HepG2 (cell line): ENCODE measurements around the gene ATG9A. TPM values are rescaled to one million over a fixed set of nuclear protein-coding genes. Genes with fewer than 3 reads are reported as not detected.

Source experiments
- ATAC-seq: fragments of 200-7000 bp; cut with Tn5 transposase; 3 replicates; pipeline ENCODE4 v1.9.1; 2020; ENCODE audit warnings: mild to moderate bottlenecking, moderate library complexity
- BruUV-seq: library from RNA; stranded (reverse); fragments of 400-500 nt; replicated peaks from 2 replicates; lab custom pipeline; 2021; lab: Mats Ljungman, UMichigan
- CTCF ChIA-PET: fragments of 300-600 bp; formaldehyde crosslinking; extraction: SDS; loops from one replicate; lab custom pipeline; 2021; ENCODE audit warnings: low total read pairs, inconsistent platforms, low intra/inter-chr PET ratio; lab: Yijun Ruan, JAX
- POLR2A ChIA-PET: fragments of 350-600 bp; sonication (Branson Sonifier 250); formaldehyde crosslinking; loops from one replicate; lab custom pipeline; 2020; ENCODE audit warnings: antibody characterized with exemption, inconsistent platforms; lab: Yijun Ruan, JAX
- DNase-seq: peaks from one replicate; pipeline ENCODE4 v3.0.0-alpha.2; 2015; ENCODE audit warnings: low spot score
- FAIRE-seq: peaks from 3 replicates; lab custom pipeline; 2011; peaks lifted over from hg19 to GRCh38; lab: Jason Lieb, UNC
- H2AFZ ChIP-seq: one replicate; pipeline ENCODE4 v1.6.1; 2011; ENCODE audit warnings: low read length, inconsistent platforms
- H3K27ac ChIP-seq: fragments of 300-600 bp; 3 replicates; pipeline ENCODE4 v1.8.0; 2011; ENCODE audit warnings: mixed run types, mild to moderate bottlenecking, mixed read lengths, low read length, inconsistent platforms; ENCODE audit not compliant: insufficient read depth; ENCODE audit errors: extremely low read length
- H3K27me3 ChIP-seq, 2 experiments: fragments of 200-600 bp in 1 of 2; 2 replicates in 1 of 2; 3 replicates in 1 of 2; pipeline versions ENCODE4 v1.6.0 to v1.8.0; 2011; ENCODE audit warnings: low read length in 2 of 2, mild to moderate bottlenecking in 2 of 2, moderate library complexity in 2 of 2, inconsistent platforms in 1 of 2; ENCODE audit not compliant: insufficient read depth in 2 of 2, control insufficient read depth in 1 of 2
- H3K36me3 ChIP-seq, 2 experiments: fragments of 200-600 bp in 1 of 2; replicated peaks in 1 of 2; 2 replicates in 1 of 2; 3 replicates in 1 of 2; pipeline versions ENCODE4 v1.5.1 to v1.8.0; 2011; ENCODE audit warnings: low read length in 2 of 2, inconsistent platforms in 1 of 2; ENCODE audit not compliant: insufficient read depth in 2 of 2, control insufficient read depth in 1 of 2
- H3K4me1 ChIP-seq: 2 replicates; pipeline ENCODE4 v1.5.1; 2012; ENCODE audit warnings: low read length, inconsistent platforms; ENCODE audit not compliant: insufficient read depth
- H3K4me2 ChIP-seq: 2 replicates; pipeline ENCODE4 v1.6.0; 2011; ENCODE audit warnings: low read depth, low read length, inconsistent platforms
- H3K4me3 ChIP-seq, 3 experiments: fragments of 200-600 bp in 1 of 3; sonication (generic), shearing (Covaris generic) in 1 of 3; replicated peaks in 1 of 3; 2 replicates each; pipeline ENCODE4 v1.5.1; 2011 to 2016; ENCODE audit warnings: low read length in 3 of 3, inconsistent platforms in 2 of 3, low read depth in 2 of 3, mild to moderate bottlenecking in 2 of 3, control low read depth in 1 of 3, mixed read lengths in 1 of 3; ENCODE audit not compliant: insufficient read depth in 1 of 3
- H3K79me2 ChIP-seq: one replicate; pipeline ENCODE4 v1.6.1; 2011; ENCODE audit warnings: low read length, inconsistent platforms; ENCODE audit not compliant: insufficient read depth
- H3K9ac ChIP-seq: 2 replicates; pipeline ENCODE4 v1.6.0; 2011; ENCODE audit warnings: mild to moderate bottlenecking, low read depth, low read length, inconsistent platforms; ENCODE audit not compliant: insufficient read depth
- H3K9me3 ChIP-seq: 2 replicates; pipeline ENCODE4 v1.5.1; 2012; ENCODE audit warnings: mild to moderate bottlenecking, low read length
- H4K20me1 ChIP-seq: 2 replicates; pipeline ENCODE4 v1.6.0; 2011; ENCODE audit warnings: inconsistent platforms, mild to moderate bottlenecking, low read length, moderate library complexity; ENCODE audit not compliant: insufficient read depth
- ATF5 ChIP-seq: sonication (generic); formaldehyde crosslinking; IDR thresholded peaks from 2 replicates; pipeline ENCODE4 v1.4.0; 2020; ENCODE audit warnings: mild to moderate bottlenecking, low read depth, missing genetic modification reagents
- EP300 ChIP-seq, 3 experiments: sonication (generic) in 1 of 3; formaldehyde crosslinking in 1 of 3; IDR thresholded peaks; 2 replicates each; pipeline versions ENCODE4 v1.5.1 to v1.6.1; 2011 to 2020; ENCODE audit warnings: low read depth in 2 of 3, low read length in 2 of 3, borderline replicate concordance in 1 of 3, improper control_type of control experiment in 1 of 3, mild to moderate bottlenecking in 1 of 3, missing genetic modification reagents in 1 of 3, moderate library complexity in 1 of 3
- NCOA5 ChIP-seq: sonication (generic); formaldehyde crosslinking; IDR thresholded peaks from 2 replicates; pipeline ENCODE4 v1.4.0; 2020; ENCODE audit warnings: missing genetic modification reagents
- PHF5A ChIP-seq: IDR thresholded peaks from one replicate; pipeline ENCODE4 v1.6.1; 2018; ENCODE audit warnings: low read depth, missing genetic modification reagents; ENCODE audit not compliant: unreplicated experiment
- REL ChIP-seq: sonication (generic); formaldehyde crosslinking; conservative IDR thresholded peaks from 2 replicates; pipeline ENCODE4 v1.8.0; 2022; ENCODE audit warnings: mild to moderate bottlenecking, missing genetic modification reagents, moderate library complexity
- SSRP1 ChIP-seq: IDR thresholded peaks from 2 replicates; pipeline ENCODE4 v1.6.1; 2016; ENCODE audit warnings: control low read depth
- ZBTB3 ChIP-seq: sonication (generic); formaldehyde crosslinking; IDR thresholded peaks from 2 replicates; pipeline ENCODE4 v1.4.0; 2020; ENCODE audit warnings: low read depth, mild to moderate bottlenecking, moderate library complexity, missing genetic modification reagents, borderline replicate concordance
- ZNF34 ChIP-seq: sonication (generic); formaldehyde crosslinking; IDR thresholded peaks from 2 replicates; pipeline ENCODE4 v1.4.0; 2020; ENCODE audit warnings: mild to moderate bottlenecking, missing genetic modification reagents, borderline replicate concordance
- ZNF782 ChIP-seq: sonication (generic); formaldehyde crosslinking; IDR thresholded peaks from 2 replicates; pipeline ENCODE4 v1.4.0; 2020; ENCODE audit warnings: missing genetic modification reagents, mild to moderate bottlenecking, borderline replicate concordance
- ZNF850 ChIP-seq: sonication (generic); formaldehyde crosslinking; conservative IDR thresholded peaks from 2 replicates; pipeline ENCODE4 v1.9.0; 2021; ENCODE audit warnings: mild to moderate bottlenecking, missing genetic modification reagents
- WGBS: methylation state at CpG from one replicate; pipeline ENCODE4 v1.1.6; 2017; ENCODE audit warnings: low lambda C conversion rate; 5-methylcytosine and 5-hydroxymethylcytosine counted together
- in situ Hi-C: cut with HindIII; loops from 2 replicates; pipeline ENCODE4 v1.10.0; 2017; ENCODE audit warnings: low pct_unique_long_range_greater_than_20kb; ENCODE audit not compliant: extremely low pct_ligation_motif_present
- intact Hi-C: fragments of 100-400 bp; cut with micrococcal nuclease; formaldehyde crosslinking; loops from one replicate; pipeline ENCODE4 v1.10.0; 2022; ENCODE audit not compliant: unreplicated experiment
- polyA plus RNA-seq, 8 experiments: library from polyadenylated mRNA; depleted of rRNA in 3 of 8; stranded (reverse) in 7 of 8; unstranded in 1 of 8; fragments of >200 nt; fragmentation: Illumina TruSeq in 4 of 8; extraction: Trizol in 4 of 8; gene quantifications; 2 replicates each; pipeline versions ENCODE4 v1.2.1 to v1.2.3, GENCODE V29; 2011 to 2016; ENCODE audit warnings: low read depth in 4 of 8, missing spikeins in 1 of 8, mixed read lengths in 1 of 8; ENCODE audit not compliant: insufficient read depth in 1 of 8
- total RNA-seq, 5 experiments: library from RNA; depleted of rRNA; stranded (reverse); fragments of >200 nt; fragmentation: Illumina TruSeq; extraction: Trizol; gene quantifications; 2 replicates each; pipeline ENCODE4 v1.2.3, GENCODE V29; 2016; ENCODE audit warnings: low read depth in 1 of 5

ATG9A gene
- total and polyA plus RNA-seq, 2 of the 13 experiments (the other 11 are each of a cell fraction or from before 2014, with no cell fraction given), result 35.0 to 131 TPM

GRCh38 chr2:219220652-219221402 lies 8.6 kb downstream of the ATG9A start:
- no TSS peak for BruUV-seq

More at GRCh38 chr2:219220652-219221402, 8.6 kb downstream of the ATG9A start:
- FAIRE-seq (no peak), DNase-seq (no peak), ATAC-seq (no peak)
- WGBS, result 97% methylated on average over 16 of the region's 19 CpGs
- Histone ChIP-seq H3K4me2 (no peak overlapping the region), H3K9ac (no peak overlapping the region), H3K27me3 (no peaks in the 10 kb centered on the region), H3K79me2 (peaks cover 11% of the 10 kb centered on the region), H3K4me1 (peaks cover 24% of the 10 kb centered on the region), H4K20me1 (no peaks in the 10 kb centered on the region), H3K9me3 (no peaks in the 10 kb centered on the region), H2AFZ (no peak overlapping the region), H3K36me3 (peaks cover 41 to 65% of the 10 kb centered on the region in 2 experiments), H3K27ac (no peak overlapping the region), H3K4me3 (no peak overlapping the region)
- intact Hi-C loops, result no loop called here
- CTCF ChIA-PET, result no interaction called here
- TF ChIP-seq EP300 (IDR thresholded peaks at IDR 0.05; ENCODE audit: low read depth in 2 of 2, low read length in 2 of 2), result no peak
- TF ChIP-seq EP300 (CRISPR knock-in tag; IDR thresholded peaks at IDR 0.05; ENCODE audit: borderline replicate concordance), result no peak
- no peak for TF ChIP-seq SSRP1
- no peak for TF ChIP-seq ZNF850 (CRISPR knock-in tag)
- TF ChIP-seq ZNF782, result no peak
- no peak for TF ChIP-seq ATF5
- TF ChIP-seq NCOA5 (CRISPR knock-in tag), result no peak
- TF ChIP-seq ZNF34 (CRISPR knock-in tag), result no peak
- no peak for TF ChIP-seq ZBTB3 (CRISPR knock-in tag)
- TF ChIP-seq PHF5A, result no peak
- TF ChIP-seq REL (CRISPR knock-in tag), result no peak
- in situ Hi-C loops, result no loop called here
- POLR2A ChIA-PET, result interaction anchor here (1.3 to 5.7 kb wide), 3 partner anchors 8 to 24 kb away, joined by 3 to 80 read pairs (median 57); partner anchors contain the start of genes ANKZF1, ATG9A, GLB1L and STK16
